GM20431 (cell line): ENCODE measurements around the gene NAA80.
"Not testable (repeated sequence)": the region's sequence is repeated elsewhere in the genome, so short reads cannot be mapped to it uniquely, and the experiment has no call there.

Source experiments
- in situ Hi-C: fragments of 300-500 bp; cut with MseI, MboI; formaldehyde crosslinking; loops from one replicate; pipeline ENCODE4 v1.15.0; 2020; ENCODE audit warnings: low sequenced_read_pairs; ENCODE audit not compliant: unreplicated experiment

The NAA80 gene

GRCh38 chr3:50293079-50293801, 6.0 kb downstream of the NAA80 start:
- in situ Hi-C loops, result no loop called here

GRCh38 chr3:50292159-50293078, 6.8 kb downstream of the NAA80 start, which contains the start of gene IFRD2:
TSS of gene IFRD2 (minus strand) at chr3:50292429. CDS start at chr3:50292274, 155 bp downstream.
- in situ Hi-C loops, result no loop called here

GRCh38 chr3:50290161-50290641, 9.0 kb downstream of the NAA80 start:
- in situ Hi-C loops, result no loop called here

DNA sequence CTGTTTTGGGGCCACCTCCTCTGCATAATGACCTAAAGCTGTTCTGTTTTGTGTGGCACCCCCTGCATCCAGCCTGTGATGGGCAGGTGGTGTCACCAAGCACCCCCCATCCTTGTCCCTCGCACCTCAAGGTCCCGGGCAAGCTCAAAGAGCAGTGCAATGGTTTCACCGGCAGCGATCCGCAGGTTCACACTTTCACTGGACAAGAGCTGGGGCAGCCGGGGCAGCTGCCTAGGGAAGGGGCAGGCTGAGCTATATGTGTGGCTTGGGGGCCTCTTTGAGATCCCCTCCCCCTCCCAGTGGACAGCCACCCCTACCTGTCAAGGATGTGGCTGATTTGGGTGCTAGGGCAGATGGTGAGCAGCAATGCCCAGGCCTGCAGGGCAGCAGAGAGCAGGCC, 10.1 kb downstream of the NAA80 start:
- in situ Hi-C loops, result no loop called here

DNA sequence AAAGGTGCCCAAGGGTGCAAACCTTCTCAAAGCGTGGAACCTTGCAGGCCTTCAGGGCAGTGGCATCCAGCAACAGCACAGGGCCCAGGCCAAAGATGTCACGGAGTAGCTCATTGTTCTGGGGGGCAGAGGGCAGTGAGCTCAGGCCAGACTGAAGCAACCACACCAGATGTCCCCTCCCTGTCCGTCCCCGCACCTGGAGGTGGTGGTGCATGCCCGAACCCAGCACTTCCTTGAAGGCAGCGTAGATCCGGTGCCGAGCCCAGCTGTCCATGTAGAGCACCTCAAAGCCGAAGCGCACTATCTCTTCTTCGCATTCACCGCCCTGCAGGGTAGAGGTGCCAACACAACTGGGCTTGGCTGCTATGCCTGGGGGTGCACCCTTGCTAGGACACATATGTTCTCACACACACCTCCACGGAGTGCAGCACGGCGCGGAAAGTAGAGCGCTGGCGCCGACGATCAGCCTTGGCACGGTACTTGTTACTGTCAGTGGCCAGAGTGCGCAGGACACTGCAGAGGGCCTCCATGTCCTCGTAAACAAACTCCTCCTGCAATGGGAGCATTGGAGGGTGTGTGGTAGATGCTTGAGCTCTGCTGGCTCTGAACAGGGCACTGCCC, 10.7 kb downstream of the NAA80 start:
- in situ Hi-C loops, result no loop called here

DNA sequence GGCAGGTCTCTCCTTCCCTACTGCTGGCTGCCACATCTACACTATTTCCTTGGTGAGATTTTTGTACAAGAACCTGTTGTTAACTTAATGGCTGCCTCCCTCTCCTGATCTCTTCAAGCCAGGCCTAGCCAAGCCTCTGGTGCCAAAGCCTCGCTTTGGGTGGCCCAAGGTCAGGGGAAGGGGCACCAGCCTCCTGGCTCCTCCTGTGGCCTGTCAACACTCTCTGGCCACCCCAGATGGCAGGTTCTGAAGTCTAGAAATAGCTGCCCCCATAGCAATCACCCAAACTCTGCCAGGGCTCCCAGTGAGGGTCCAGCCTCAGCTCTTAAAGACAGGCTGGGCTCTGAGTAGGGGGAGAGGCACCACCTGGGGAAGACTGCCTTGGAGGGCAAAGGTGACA, 11.9 kb downstream of the NAA80 start:
- in situ Hi-C loops, result no loop called here

GRCh38 chr3:50286322-50287227, 12.6 kb downstream of the NAA80 start:
- in situ Hi-C loops, result no loop called here

GRCh38 chr3:50284121-50284520, 15.1 kb downstream of the NAA80 start:
- in situ Hi-C loops, result not testable (repeated sequence)

DNA sequence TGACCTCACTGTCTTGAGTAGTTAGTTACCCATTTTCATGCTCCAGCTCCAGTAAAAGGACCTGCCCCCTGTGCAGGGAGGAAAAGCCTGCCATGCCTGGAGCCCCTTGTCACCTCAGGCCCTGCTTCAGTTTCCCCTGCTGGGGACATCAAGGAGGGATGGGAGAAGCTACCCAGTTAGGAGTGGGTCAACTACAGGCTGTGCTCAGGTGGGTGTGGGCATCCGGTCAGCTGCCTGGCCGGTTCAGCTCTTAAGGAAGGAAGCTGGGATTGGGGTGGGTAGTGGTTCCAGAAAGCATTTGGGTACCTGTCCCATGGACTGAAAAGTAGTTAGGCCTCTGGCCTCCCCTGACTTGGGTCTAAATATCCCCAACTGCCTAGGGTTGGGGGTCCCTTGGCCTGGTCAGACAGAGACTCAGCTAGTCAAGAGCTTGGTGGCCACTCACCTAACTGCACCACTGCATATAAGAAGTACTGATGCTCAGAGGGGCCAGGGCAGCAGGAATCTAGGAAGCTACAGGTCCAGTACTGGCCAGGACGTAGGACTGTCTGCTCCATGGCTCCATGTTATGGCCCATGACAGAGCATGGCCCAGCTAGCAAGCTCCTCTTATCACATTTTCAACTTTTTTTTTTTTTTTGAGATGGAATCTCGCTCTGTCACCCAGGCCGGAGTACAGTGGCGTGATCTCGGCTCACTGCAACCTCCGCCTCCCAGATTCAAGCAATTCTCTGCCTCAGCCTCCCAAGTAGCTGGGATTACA, 19.8 kb downstream of the NAA80 start:
- in situ Hi-C loops, result no loop called here

GRCh38 chr3:50278880-50279224, 20.4 kb downstream of the NAA80 start, which contains the start of gene LSMEM2:
TSS of gene LSMEM2 (plus strand) at chr3:50279087. CDS start at chr3:50279114, 27 bp downstream.
- in situ Hi-C loops, result no loop called here

DNA sequence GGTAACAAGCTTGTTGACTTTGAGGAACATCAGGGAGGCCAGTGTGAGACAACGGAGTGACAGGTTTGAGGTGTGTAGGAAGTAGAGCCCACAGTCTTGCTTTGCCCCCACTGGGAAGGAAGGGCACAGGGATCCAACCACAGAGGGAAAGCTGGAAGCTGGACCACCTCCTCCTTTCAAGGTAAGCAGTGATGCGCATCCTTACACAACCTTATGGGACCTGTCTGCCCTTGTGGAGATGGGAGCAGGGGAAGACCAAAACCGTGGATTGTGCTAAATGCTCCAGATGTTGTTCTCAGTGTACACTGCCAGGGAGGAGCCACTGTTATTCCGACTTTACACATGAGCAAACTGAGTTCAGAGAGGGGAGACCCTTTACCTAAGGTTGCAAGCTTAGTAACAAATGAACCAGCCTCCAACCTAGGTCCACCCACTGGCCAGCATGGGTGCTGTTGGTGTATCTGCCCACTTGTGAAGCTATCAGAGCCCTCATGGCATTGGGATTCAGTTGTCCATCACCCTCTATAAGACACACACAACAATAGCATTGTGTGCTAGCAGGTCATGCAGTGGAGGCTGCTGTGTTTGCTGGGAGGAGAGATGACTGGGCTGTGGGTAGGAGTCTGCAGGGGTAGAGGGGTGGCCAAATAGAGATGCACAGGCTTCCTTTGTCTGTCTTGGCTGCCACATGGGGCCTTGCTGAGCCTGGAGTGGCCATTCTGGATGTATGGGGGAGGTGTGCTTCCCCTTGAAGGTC, 20.9 kb downstream of the NAA80 start:
- in situ Hi-C loops, result no loop called here

GRCh38 chr3:50276762-50277101, 22.5 kb downstream of the NAA80 start:
- in situ Hi-C loops, result no loop called here

GRCh38 chr3:50275996-50276761, 23.0 kb downstream of the NAA80 start:
- in situ Hi-C loops, result no loop called here

GRCh38 chr3:50275141-50275995, 23.8 kb downstream of the NAA80 start:
- in situ Hi-C loops, result no loop called here

GRCh38 chr3:50274371-50275104, 24.7 kb downstream of the NAA80 start:
- in situ Hi-C loops, result no loop called here

DNA sequence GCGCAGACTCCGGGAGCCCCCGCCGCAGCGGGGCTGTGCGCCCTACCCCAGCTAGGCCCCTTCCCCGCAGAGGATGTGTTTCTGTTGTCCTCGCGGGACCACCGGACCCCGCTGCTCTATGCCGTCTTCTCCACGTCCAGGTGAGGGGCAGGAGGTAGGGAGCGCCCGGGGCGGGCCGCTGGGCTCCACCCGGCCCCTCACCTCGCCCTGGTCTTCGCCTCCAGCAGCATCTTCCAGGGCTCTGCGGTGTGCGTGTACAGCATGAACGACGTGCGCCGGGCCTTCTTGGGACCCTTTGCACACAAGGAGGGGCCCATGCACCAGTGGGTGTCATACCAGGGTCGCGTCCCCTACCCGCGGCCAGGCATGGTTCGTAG, 25.5 kb downstream of the NAA80 start:
- in situ Hi-C loops, result no loop called here
